Peyer's patch (tissue), 4 donors: ENCODE data around the gene BEGAIN. TPM values are rescaled to one million over a fixed set of nuclear protein-coding genes. Genes with fewer than 3 reads are reported as not detected.

Experiments
- DNase-seq, 3 donors: peaks; one replicate each; pipeline ENCODE4 v3.0.0-alpha.2; 2017 to 2019
- H3K27ac ChIP-seq, 4 donors: fragments of 200-600 bp; sonication (generic); one replicate each; pipeline ENCODE4 v1.5.1; 2016 to 2019
- H3K27me3 ChIP-seq, 2 donors: fragments of 200-600 bp; sonication (generic); one replicate each; pipeline ENCODE4 v1.5.1; 2019
- H3K36me3 ChIP-seq, 3 donors: fragments of 200-600 bp; sonication (generic); one replicate each; pipeline ENCODE4 v1.5.1; 2016 to 2019
- H3K4me1 ChIP-seq, 4 donors: fragments of 200-600 bp; sonication (generic); one replicate each; pipeline ENCODE4 v1.5.1; 2016 to 2019
- H3K4me3 ChIP-seq, 4 donors: fragments of 200-600 bp; sonication (generic); 1 replicate in 3 of 4; 2 replicates in 1 of 4; pipeline ENCODE4 v1.5.1; 2016 to 2019; ENCODE audit warnings: mild to moderate bottlenecking in 1 of 4
- H3K9me3 ChIP-seq, 4 donors: fragments of 200-600 bp; sonication (generic); one replicate each; pipeline ENCODE4 v1.5.1; 2016 to 2019; ENCODE audit warnings: mild to moderate bottlenecking in 1 of 4
- CTCF ChIP-seq, 6 experiments: fragments of 450-650 bp in 4 of 6; fragments of 200-600 bp in 2 of 6; sonication (generic) in 1 of 6; IDR thresholded peaks; one replicate each; pipeline ENCODE4 v1.5.1; 2017 to 2019; ENCODE audit warnings: antibody characterized with exemption in 6 of 6, mild to moderate bottlenecking in 3 of 6, moderate library complexity in 1 of 6
- POLR2A ChIP-seq, 2 donors: fragments of 450-650 bp; IDR thresholded peaks; one replicate each; pipeline ENCODE4 v1.5.1; 2017; ENCODE audit warnings: antibody characterized with exemption in 2 of 2, mild to moderate bottlenecking in 2 of 2, moderate library complexity in 2 of 2
- total RNA-seq, 4 donors: library from RNA; depleted of rRNA; stranded (reverse); fragments of >200 nt; gene quantifications; one replicate each; pipeline ENCODE4 v1.1.0, GENCODE V29; 2016

The BEGAIN gene
- total RNA-seq, 4 donors from 2014 or later, result 1.6 to 31.8 (median 6.6) TPM; not detected in 1

GRCh38 chr14:100531152-100532121 is 55.8 kb downstream of the BEGAIN start:
- H3K27me3 ChIP-seq, result no peaks in the 10 kb centered on the region
- no peak overlapping the region for H3K27ac ChIP-seq
- H3K36me3 ChIP-seq, result peaks cover 0 to 14% (median 0%) of the 10 kb centered on the region in 3 donors
- peak in 2 of 3 donors; percentile 13 to 39 for DNase-seq
- H3K4me3 ChIP-seq, result no peak overlapping the region
- no peaks in the 10 kb centered on the region for H3K9me3 ChIP-seq
- H3K4me1 ChIP-seq, result peaks cover 0 to 12% (median 0%) of the 10 kb centered on the region in 4 donors
- TF ChIP-seq CTCF (IDR thresholded peaks at IDR 0.05), result no peak
- no peak for TF ChIP-seq POLR2A (IDR thresholded peaks at IDR 0.05)

- peaks cover 0 to 19% (median 0%) of the 10 kb centered on the region in 3 donors for H3K36me3 ChIP-seq
- peaks cover 0 to 12% (median 0%) of the 10 kb centered on the region in 4 donors for H3K4me1 ChIP-seq
- H3K4me3 ChIP-seq, result no peak overlapping the region
- no peak for TF ChIP-seq POLR2A (IDR thresholded peaks at IDR 0.05)
- DNase-seq, result peak in 1 of 3 donors; percentile 29
- H3K9me3 ChIP-seq, result no peaks in the 10 kb centered on the region
- H3K27ac ChIP-seq, result no peak overlapping the region
- no peaks in the 10 kb centered on the region for H3K27me3 ChIP-seq
Measured at GRCh38 chr14:100530270-100531072, 56.7 kb downstream of the BEGAIN start.

GRCh38 chr14:100529561-100530031 is 57.6 kb downstream of the BEGAIN start:
- no peak for TF ChIP-seq POLR2A (IDR thresholded peaks at IDR 0.05)
- TF ChIP-seq CTCF (IDR thresholded peaks at IDR 0.05), result no peak
- Histone ChIP-seq H3K36me3 (peaks cover 0 to 19% (median 0%) of the 10 kb centered on the region in 3 donors), H3K4me1 (peaks cover 0 to 12% (median 0%) of the 10 kb centered on the region in 4 donors), H3K9me3 (no peaks in the 10 kb centered on the region), H3K27me3 (no peaks in the 10 kb centered on the region), H3K27ac (no peak overlapping the region), H3K4me3 (no peak overlapping the region)
- DNase-seq, result peak; percentile 6 to 44 (median 44)

GRCh38 chr14:100528962-100529560 is 58.2 kb downstream of the BEGAIN start:
- no peak for TF ChIP-seq CTCF (IDR thresholded peaks at IDR 0.05)
- H3K9me3 ChIP-seq, result no peaks in the 10 kb centered on the region
- peaks cover 0 to 10% (median 0%) of the 10 kb centered on the region in 4 donors for H3K4me1 ChIP-seq
- no peaks in the 10 kb centered on the region for H3K27me3 ChIP-seq
- H3K27ac ChIP-seq, result no peak overlapping the region
- H3K36me3 ChIP-seq, result peaks cover 0 to 19% (median 0%) of the 10 kb centered on the region in 3 donors
- no peak overlapping the region for H3K4me3 ChIP-seq
- peak in 1 of 3 donors; percentile 6 for DNase-seq

- H3K27ac ChIP-seq, result no peak overlapping the region
- H3K4me3 ChIP-seq, result no peak overlapping the region
- no peaks in the 10 kb centered on the region for H3K9me3 ChIP-seq
- H3K36me3 ChIP-seq, result peaks cover 0 to 19% (median 0%) of the 10 kb centered on the region in 3 donors
- no peaks in the 10 kb centered on the region for H3K27me3 ChIP-seq
- no peaks in the 10 kb centered on the region for H3K4me1 ChIP-seq
- DNase-seq, result peak in 2 of 3 donors; percentile 16 to 28
- TF ChIP-seq CTCF (IDR thresholded peaks at IDR 0.05), result no peak
- TF ChIP-seq POLR2A (IDR thresholded peaks at IDR 0.05), result no peak
Measured at GRCh38 chr14:100526632-100527031, 60.6 kb downstream of the BEGAIN start.
